NCI-H510A treated with DMSO at 0.1 percent for 48 hours (cell line): ENCODE data around the gene CHCT1.
"Not testable (repeated sequence)": the region's sequence is repeated elsewhere in the genome, so short reads cannot be mapped to it uniquely, and the experiment has no call there.

Experiments used
- DNase-seq: peaks from one replicate; lab custom pipeline; 2025; lab: John Stamatoyannopoulos, UW

CHCT1 gene

GRCh38 chr17:60398227-60398959, 23.9 kb upstream of the CHCT1 start:
- DNase-seq = no peak

DNA sequence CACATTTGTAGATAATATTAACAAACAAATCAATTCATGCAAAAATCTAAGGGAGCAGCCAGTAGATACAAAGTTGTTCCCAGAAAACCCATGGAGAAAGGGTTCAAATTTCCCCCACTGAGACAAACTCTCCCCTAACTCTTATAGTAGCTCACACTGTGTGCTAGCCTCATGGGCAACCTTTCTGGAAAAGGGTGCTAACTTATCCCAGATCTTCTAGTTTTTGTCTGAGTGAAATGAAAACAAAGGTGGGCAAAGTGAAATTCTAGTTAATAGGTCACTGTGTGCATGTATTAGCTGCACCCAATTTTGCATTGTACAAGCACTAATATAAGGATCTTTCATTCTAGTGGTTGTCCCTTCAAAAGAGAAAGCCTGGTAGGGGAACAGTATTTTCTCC, 20.5 kb upstream of the CHCT1 start:
- no peak for DNase-seq

- no peak for DNase-seq
These were observed 18.8 kb upstream of the CHCT1 start for GRCh38 chr17:60403523-60403810.

GRCh38 chr17:60403962-60404361, 18.3 kb upstream of the CHCT1 start:
- no peak for DNase-seq

- DNase-seq = no peak
These were observed 15.4 kb upstream of the CHCT1 start for GRCh38 chr17:60406887-60407286.

GRCh38 chr17:60410001-60410400, 12.3 kb upstream of the CHCT1 start:
- no peak for DNase-seq

GRCh38 chr17:60412701-60413100, 9.6 kb upstream of the CHCT1 start:
- DNase-seq = no peak

GRCh38 chr17:60415146-60415545, 7.1 kb upstream of the CHCT1 start:
- DNase-seq = no peak

GRCh38 chr17:60416368-60416925, 5.8 kb upstream of the CHCT1 start:
- no peak for DNase-seq

- not testable (repeated sequence) for DNase-seq
These were observed 3.3 kb upstream of the CHCT1 start for GRCh38 chr17:60419003-60419402.

GRCh38 chr17:60419875-60420274, 2.4 kb upstream of the CHCT1 start:
- not testable (repeated sequence) for DNase-seq

GRCh38 chr17:60421273-60422161, 772 bp upstream of the CHCT1 start:
- DNase-seq = peak; percentile 72

- DNase-seq = no peak
These were observed 1.6 kb downstream of the CHCT1 start for GRCh38 chr17:60423865-60424264.

DNA sequence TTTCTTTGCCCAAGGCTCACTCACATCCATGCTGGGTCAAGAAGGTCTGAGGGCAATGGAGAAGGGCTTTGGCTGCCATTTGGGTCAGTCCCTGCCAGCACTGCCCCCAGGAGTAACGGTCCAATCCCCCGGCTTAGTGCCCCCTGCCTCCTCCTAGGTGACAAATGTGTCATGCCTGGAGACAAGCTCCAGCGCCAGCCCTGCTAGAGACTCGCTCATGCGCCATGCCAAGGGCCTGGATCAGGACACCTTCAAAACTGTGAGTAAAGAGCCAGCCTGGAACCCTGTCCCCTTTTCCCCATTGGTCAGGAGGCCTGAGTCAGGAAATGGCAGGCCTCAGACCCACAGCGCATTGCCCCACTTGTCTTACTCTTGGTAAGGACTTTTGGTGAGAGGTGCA, 3.3 kb downstream of the CHCT1 start:
- DNase-seq = no peak

- no peak for DNase-seq
These were observed 4.3 kb downstream of the CHCT1 start for GRCh38 chr17:60426596-60426995.

- not testable (repeated sequence) for DNase-seq
These were observed 6.2 kb downstream of the CHCT1 start for GRCh38 chr17:60428491-60428890.

DNA sequence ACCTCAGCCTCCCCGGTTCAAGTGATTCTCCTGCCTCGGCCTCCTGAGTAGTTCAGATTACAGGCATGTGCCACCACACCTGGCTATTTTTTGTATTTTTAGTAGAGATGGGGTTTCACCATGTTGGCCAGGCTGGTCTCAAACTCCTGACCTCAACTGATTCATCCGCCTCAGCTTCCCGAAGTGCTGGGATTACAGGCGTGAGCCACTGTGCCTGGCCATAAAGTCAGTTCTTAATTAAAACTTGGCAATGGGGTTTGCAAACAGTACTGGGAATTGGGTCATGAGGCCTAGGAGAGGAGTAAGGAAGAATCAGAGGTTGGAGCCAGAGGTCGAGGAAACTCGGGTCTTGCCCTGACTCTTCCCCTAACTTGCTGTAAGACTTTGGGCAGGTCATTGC, 8.3 kb downstream of the CHCT1 start:
- not testable (repeated sequence) for DNase-seq

GRCh38 chr17:60433021-60433997, 11.0 kb downstream of the CHCT1 start:
- DNase-seq = not testable (repeated sequence)

DNA sequence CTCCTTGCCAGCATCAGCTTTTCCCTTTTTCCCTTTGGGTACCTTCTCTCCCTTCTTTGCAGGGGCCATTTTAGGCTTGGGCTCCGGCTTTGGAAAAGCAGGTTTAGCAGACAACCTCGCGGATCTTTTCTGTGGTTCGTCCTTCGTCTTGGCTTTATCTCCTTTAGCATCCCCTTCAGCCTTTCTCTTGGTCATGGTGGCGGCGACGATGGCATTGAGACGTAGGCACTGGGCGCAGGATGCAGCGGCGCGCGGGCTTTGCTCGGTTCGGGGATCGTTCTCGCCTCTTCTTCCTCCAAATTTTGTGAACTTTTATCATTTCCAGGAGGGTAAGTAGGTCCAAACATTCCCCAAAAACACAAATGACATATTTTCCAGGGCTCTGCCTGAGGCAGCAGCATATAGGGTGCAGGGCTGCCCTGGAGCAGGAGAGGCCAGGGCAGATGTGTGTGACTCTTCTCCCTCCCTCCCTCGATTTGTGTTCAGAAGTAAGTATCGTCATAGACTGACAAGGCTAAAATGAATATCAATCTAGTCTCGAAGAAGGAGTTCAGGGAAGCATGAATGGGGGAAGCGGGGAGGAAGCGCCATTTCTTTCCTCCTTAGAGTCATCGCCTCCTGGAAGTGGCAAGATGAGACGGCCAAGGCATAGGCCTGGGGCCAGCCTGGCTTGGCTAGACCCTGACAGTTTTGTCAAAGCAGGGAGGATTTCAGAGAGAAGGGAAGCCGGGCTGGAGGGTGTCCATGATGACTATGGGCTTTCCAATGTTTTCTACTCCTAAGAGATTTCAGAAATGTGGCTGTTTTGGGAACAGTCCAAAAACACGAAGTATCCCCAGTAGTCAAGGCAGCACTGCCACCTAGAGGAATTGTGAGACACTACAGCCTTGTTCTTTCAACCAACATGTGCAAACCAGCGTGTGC, 13.2 kb downstream of the CHCT1 start:
- DNase-seq = peak; percentile 87

DNA sequence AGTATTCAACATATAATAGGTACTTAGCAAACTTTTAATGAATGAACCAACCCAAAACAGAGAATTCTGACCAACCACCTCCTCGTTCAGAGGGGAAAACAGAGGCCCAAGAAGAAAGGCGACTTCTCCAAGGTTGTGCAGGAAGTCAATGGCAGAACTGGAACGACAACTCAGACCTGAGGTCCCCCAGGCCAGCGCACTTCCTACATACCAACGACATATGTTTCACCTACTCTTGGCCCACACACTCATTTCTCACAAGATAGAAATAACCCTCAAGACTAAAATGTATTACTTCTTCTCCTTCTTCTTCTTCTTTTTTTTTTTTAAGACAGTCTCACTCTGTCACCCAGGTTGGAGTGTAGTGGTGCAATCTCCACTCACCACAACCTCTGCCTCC, 14.4 kb downstream of the CHCT1 start:
- no peak for DNase-seq

GRCh38 chr17:60439501-60439900, 17.2 kb downstream of the CHCT1 start:
- DNase-seq = no peak
